ENCODE results near the gene DPYSL4. TPM values are rescaled to one million over a fixed set of nuclear protein-coding genes. Genes with fewer than 3 reads are reported as not detected.

Gene DPYSL4
- total RNA-seq, 2 donors from 2014 or later: 3.4 to 4.1 TPM

GRCh38 chr10:132165416-132165980 is 21.2 kb upstream of the DPYSL4 start:
- Histone ChIP-seq H3K27me3 (no peaks in the 10 kb centered on the region), H3K36me3 (no peaks in the 10 kb centered on the region), H3K4me1 (peaks cover 0 to 25% of the 10 kb centered on the region in 2 donors), H3K27ac (no peak overlapping the region), H3K9me3 (no peaks in the 10 kb centered on the region), H3K4me3 (no peak overlapping the region)
- no peak for DNase-seq (ENCODE audit: low spot score)
- no peak for TF ChIP-seq CTCF (IDR thresholded peaks at IDR 0.05)

- H3K36me3 ChIP-seq: no peaks in the 10 kb centered on the region
- DNase-seq (ENCODE audit: low spot score): no peak
Measured at GRCh38 chr10:132166216-132166950, 20.4 kb upstream of the DPYSL4 start.

GRCh38 chr10:132167041-132167674 is 19.6 kb upstream of the DPYSL4 start:
- Histone ChIP-seq H3K9me3 (no peaks in the 10 kb centered on the region), H3K4me1 (peaks cover 0 to 20% of the 10 kb centered on the region in 2 donors), H3K27ac (no peak overlapping the region), H3K4me3 (no peak overlapping the region), H3K36me3 (no peaks in the 10 kb centered on the region), H3K27me3 (no peaks in the 10 kb centered on the region)
- TF ChIP-seq CTCF (IDR thresholded peaks at IDR 0.05): no peak
- no peak for DNase-seq (ENCODE audit: low spot score)

More at GRCh38 chr10:132166216-132166950, 20.4 kb upstream of the DPYSL4 start:
- peaks cover 0 to 25% of the 10 kb centered on the region in 2 donors for H3K4me1 ChIP-seq
- no peaks in the 10 kb centered on the region for H3K9me3 ChIP-seq
- no peak overlapping the region for H3K4me3 ChIP-seq
- H3K27me3 ChIP-seq: no peaks in the 10 kb centered on the region
- no peak overlapping the region for H3K27ac ChIP-seq
- TF ChIP-seq CTCF (IDR thresholded peaks at IDR 0.05): no peak

GRCh38 chr10:132167976-132168375 is 18.8 kb upstream of the DPYSL4 start:
- no peak overlapping the region for H3K27ac ChIP-seq
- no peak overlapping the region for H3K4me3 ChIP-seq
- no peaks in the 10 kb centered on the region for H3K9me3 ChIP-seq
- no peaks in the 10 kb centered on the region for H3K36me3 ChIP-seq
- no peak for DNase-seq (ENCODE audit: low spot score)
- no peak for TF ChIP-seq CTCF (IDR thresholded peaks at IDR 0.05)
- H3K27me3 ChIP-seq: no peaks in the 10 kb centered on the region
- peaks cover 0 to 12% of the 10 kb centered on the region in 2 donors for H3K4me1 ChIP-seq

GRCh38 chr10:132168571-132169030 is 18.1 kb upstream of the DPYSL4 start:
- Histone ChIP-seq H3K36me3 (no peaks in the 10 kb centered on the region), H3K9me3 (no peaks in the 10 kb centered on the region), H3K27ac (no peak overlapping the region), H3K4me1 (peaks cover 0 to 6% of the 10 kb centered on the region in 2 donors), H3K4me3 (no peak overlapping the region), H3K27me3 (no peaks in the 10 kb centered on the region)
- TF ChIP-seq CTCF (IDR thresholded peaks at IDR 0.05): no peak
- no peak for DNase-seq (ENCODE audit: low spot score)
